Right ventricle myocardium inferior (tissue), 1 donor: ENCODE data around the gene LOXL1. TPM values are rescaled to one million over a fixed set of nuclear protein-coding genes. Genes with fewer than 3 reads are reported as not detected.
A peak's percentile ranks its signal among the peaks of the same experiment; 100 is the strongest.

Experiments
- ATAC-seq: fragments of 200-7000 bp; cut with Tn5 transposase; one replicate; pipeline ENCODE4 v1.9.1; 2020; ENCODE audit warnings: mild to moderate bottlenecking, moderate library complexity
- DNase-seq: peaks from one replicate; pipeline ENCODE4 v3.0.0; 2021; ENCODE audit errors: missing footprints
- intact Hi-C: fragments of 100-400 bp; cut with DNase I; formaldehyde crosslinking; loops from one replicate; pipeline ENCODE4 v1.11.0; 2022
- total RNA-seq: library from RNA; stranded (reverse); fragmentation: NEBNext Ultra II Directional; extraction: Animal tissue kit (Norgen Biotek cat#: 25700); gene quantifications from one replicate; pipeline ENCODE4 v1.2.1, GENCODE V29; 2021
- donor health status: DM: no; HTN: yes; CAD: no; lungs with severe emphysema.

LOXL1 gene
- total RNA-seq, 1 donor from 2014 or later, result 15.9 TPM

DNA sequence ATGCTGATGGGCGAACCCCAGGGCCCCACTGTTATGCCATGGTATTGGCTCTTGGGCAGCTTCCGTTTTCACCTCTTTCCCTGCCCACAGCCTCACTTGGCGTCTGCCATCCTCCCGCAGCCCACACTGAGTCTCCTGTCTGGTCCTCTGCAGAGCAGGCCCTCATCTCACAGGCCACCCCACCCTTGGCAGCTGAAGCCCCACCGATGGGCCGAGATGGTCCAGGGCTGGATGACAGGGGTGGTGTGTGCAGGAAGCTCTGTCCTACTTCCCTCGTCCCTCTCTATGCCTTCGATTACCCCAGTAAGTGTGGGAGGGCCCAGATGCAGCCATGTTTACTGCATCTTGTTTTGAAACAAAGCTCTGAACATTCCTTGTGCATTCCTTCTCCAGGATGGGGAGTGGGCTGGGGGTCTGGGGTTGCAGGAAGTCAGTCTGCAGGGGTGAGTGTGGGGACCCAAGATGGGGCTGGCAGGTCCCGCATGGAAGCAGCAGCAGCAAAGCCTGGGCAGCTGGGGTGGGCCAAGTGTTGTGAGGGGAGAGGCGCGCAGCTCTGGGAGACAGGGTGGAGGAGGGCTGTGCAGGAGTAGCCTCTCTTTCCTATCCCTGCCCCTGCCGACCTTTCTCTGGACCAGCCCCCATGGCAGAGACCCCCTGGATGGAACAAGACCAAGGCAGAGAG, 32.0 kb upstream of the LOXL1 start:
- intact Hi-C loops, result no loop called here
- DNase-seq, result no peak
- no peak for ATAC-seq

DNA sequence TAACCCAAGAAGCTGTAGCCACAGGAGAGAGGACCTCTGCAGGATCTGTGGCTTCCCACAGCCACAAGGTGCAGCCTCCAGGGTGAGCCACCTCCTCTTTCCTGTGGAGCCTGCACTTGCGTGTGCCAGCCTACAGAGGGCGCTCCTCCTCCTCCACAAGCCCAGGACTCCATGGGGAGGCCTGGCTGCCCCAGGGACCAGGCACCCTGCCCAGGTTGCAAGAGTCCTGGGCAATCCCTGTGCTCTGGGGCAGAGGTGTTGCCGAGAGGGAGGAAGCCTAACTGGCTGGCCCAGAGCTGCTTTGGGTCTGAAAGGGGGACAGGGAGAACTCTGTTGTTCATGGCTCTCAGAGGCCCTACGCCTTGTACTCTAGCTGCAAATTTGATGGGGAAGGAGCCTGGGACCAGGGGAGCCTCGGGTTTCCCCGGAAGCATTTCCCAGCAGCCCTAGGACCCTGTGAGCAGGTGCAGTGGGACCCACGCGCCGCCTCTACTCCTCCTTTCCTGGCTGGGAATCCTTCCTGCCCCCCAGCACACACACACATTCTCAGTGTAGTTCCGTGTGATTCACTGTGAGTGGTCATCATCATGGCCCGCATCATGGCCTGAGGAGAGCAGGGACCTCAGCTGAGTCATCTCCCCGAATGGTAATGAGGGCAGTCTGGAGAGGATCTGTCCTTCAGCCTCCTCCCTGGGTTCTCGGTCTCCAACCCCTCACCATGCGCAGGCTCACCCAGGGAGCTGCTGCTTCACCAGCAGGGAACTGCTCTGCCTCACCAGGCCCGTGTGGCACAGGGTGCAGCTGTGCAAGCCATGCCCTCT, 28.6 kb upstream of the LOXL1 start:
- ATAC-seq (peak; percentile 90), DNase-seq (peak; percentile 80)
- intact Hi-C loops, result loop anchor here (1.0 kb wide), 1 partner anchor 31 kb away; no protein-coding TSS in a partner anchor

DNA sequence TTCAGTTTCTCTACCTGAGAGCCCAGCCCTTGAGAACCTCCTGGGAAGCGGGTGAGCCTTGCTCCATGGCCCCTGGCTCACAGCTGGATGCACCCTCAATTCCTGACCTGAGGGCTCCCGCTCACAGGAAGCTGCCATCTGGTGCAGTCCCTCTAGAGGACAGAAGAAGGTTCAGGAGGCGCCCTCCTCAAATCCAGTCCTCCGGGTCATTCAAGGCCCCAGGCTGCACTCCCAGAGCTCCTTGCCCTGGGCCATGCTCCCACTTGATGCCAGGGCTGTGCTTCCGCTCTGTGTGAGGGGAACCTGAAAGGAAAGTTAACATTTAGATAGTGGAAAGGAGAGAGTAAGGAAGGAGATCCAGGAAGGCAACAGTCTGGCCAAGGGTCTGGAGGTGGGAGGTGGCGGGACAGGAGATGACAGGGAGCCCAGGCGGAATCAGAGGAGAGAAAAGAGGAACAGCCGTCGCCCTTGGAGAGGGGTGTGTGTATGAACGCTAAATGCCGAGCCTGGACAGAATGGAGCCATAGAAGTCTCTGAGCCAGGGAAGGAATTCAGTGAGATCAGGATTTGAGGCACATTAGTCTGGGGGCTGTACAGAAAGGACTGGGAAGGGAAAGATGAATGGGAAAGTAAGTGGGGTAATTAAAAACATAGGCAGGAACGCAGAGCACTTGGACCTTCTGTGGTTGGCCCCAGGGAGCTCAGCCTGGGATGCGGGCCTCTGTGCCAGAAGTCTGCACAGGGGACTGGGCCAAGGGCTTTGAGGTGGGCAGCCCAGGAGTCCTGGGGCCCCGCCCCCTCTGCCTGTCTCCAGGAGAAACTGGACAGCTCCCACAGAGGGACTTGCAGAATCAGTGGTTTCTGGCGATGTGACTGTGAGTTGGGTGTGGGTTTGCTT, 26.8 kb upstream of the LOXL1 start:
- ATAC-seq, result no peak
- DNase-seq, result no peak
- intact Hi-C loops, result loop anchor here (10.0 kb wide), 1 partner anchor 105 kb away; no protein-coding TSS in a partner anchor

DNA sequence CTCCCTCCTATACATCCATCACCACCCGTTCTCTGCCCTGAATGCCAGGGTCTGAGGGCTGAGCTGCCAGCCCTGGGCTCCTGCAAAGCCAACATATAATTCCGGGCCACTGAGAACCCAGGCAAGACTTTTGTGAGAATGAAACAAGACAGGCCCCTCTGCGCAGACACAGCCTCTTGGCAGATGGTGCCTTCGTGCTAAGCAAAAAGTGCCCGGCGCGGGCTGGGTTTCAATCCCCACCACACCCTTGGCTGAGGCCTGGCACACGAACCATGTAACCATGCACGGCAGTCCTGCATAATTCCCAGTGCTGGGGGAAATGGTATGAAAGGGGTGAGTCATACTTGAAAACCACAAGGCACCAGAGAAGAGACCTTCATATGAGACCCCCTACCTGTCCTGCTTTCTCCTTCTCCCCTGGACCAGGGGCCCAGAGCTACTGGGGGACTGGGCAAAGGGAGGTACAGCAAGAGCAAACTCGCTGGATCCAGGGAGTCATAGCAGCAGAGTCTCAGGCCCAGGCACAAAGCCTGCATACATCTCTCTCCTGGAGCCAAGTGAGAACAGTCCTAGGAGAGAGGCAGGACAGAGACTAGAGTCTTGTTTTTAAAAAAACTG, 26.1 kb upstream of the LOXL1 start:
- ATAC-seq, result no peak
- DNase-seq, result no peak

DNA sequence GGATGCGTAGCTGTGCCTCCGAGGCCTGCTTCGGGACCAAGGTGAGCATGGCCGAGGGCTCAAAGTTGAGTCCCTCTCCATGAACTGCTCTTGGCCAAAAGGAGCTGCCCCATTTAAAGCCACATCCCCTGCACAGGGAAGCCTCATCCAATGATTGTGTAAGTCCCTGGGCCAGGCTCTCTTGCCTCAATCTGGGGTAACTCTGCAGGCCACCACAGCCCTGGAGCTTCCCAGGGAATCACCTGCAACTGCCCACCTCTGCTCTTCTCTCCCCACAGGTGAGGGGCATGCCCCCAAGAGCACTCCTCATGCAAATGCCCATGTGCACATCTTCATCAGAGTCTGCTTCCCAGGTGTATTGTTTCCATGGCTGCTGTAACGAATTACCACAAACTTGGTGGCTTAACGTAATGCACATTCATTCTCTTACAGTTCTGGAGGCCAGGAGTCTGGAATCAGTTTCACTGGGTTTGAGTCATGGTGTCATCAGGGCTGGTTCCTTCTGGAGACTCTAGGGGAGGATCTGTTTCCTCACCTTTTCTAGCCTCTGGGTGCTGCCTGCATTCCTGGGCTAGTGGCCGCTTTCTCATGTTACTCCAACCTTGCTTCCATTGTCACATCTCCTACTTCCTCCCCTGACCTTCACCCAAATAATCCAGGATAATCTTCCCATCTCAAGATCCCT, 25.0 kb upstream of the LOXL1 start:
- no peak for DNase-seq
- intact Hi-C loops, result loop anchor here (10.0 kb wide), 1 partner anchor 106 kb away; no protein-coding TSS in a partner anchor

More for the DNA sequence above, 26.1 kb upstream of the LOXL1 start:
- intact Hi-C loops, result loop anchor here (10.0 kb wide), 1 partner anchor 105 kb away; no protein-coding TSS in a partner anchor

DNA sequence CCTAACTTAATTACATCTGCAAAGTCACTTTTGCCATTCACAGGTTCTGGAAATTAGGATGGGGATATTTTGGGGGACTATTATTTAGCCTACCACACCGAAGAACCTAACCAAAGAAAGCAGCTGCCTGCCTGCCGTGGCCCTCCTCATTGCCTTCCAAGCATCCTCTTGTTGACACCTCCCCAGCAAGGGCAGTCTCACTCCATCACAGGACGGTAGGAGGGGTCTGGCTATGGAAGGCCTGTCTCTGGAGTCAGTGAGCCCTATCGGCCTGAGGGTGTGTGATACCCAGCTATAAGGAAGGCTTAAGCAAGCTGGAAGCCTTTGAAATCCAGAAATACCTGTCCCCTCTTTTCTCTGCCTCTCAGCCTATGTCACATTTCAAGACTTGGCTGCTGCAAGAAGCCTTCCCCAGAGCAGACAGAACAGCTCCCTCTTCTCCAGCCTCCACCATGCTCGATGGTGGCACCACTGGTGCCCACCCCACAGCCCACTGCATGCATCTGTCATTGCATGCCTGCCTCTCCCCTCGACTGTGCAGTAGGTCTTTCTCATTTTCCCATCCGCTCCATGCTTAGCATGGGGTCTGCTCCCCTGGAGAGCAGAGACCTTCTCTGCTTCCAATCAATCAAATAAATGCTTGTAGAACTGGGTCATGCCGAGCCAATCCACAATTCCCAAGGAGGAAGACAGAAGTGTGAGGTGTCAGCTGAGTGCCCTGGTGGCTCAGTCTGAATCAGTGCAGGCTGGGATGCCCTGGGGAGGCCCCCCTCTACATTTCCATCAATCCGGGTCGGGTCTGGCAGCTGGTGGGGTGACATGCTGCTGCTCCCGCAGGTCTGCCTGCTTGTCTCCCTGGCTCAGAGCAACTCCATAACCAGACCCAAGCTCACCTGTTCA, 23.9 kb upstream of the LOXL1 start:
- ATAC-seq (no peak), DNase-seq (no peak)
- intact Hi-C loops, result loop anchor here (10.0 kb wide), 1 partner anchor 108 kb away; no protein-coding TSS in a partner anchor

More for the DNA sequence above, 25.0 kb upstream of the LOXL1 start:
- no peak for ATAC-seq

DNA sequence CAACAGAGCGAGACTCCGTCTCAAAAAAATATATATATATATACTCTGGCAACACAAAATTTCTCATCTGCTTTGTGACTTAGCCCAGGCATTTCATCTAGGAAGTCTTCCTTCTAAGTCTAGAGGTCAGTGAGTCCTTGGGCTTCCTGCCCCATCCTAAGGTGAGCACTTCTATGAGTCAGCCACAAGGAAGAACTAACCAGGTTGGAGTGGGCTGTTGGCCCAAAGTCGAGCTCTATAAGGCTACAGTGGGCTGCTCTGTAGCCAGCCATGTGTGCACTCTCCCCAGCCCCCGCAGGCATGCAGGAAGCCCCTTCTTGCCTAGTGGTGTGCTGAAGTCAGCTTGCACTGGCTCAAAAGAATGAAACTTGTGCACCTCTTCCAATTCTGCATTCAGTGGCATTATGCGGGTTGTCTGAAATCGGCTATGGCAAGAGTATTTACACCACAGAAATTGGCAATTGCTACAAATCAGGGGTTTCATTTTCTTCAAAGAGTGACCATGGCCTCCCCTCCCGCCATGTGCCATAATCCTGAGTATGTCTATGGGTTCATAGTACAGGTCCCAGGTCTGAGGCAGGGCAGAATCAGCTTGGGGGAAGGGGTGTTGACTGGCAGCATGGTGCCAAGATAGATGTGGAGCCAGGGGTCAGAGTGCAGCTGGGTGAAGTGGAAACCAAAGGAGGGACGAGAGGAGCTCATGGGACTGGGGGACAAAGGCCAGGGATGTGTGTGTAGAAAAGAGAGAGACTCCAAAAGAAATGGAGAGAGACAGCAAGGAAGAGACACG, 22.0 kb upstream of the LOXL1 start:
- no peak for ATAC-seq
- intact Hi-C loops, result loop anchor here (10.0 kb wide), 1 partner anchor 109 kb away; no protein-coding TSS in a partner anchor
- DNase-seq, result no peak

DNA sequence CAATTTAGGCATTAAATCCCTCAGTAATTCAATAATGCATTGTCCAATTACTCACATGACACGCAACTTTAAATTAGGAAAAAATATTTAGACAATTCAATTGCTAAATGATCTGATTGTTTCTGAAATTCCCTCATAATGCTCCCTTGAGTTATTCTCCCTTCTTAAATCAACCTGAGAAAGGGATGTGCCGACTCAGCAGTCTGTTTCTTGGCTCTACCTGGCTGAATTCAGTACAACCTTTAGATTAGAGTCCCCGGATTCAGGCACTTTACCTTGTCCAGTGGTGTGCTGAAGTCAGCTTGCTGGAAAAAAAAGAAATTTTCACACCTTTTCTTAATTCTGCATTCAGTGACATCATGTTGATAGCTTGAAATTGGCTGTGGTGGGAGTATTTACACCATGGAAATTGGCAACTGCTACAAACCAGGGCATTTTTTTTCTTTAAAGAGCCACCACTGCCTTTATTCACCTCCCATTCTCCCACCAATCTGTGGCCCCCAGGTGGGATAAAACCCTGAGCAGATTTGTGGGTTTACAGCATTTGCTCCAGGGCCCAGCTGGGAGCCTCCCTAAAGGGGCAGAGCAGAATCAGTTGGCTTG, 20.9 kb upstream of the LOXL1 start:
- DNase-seq (no peak), ATAC-seq (no peak)
- intact Hi-C loops, result loop anchor here (5.0 to 10.0 kb wide), 2 partner anchors 111 to 193 kb away; no protein-coding TSS in a partner anchor

DNA sequence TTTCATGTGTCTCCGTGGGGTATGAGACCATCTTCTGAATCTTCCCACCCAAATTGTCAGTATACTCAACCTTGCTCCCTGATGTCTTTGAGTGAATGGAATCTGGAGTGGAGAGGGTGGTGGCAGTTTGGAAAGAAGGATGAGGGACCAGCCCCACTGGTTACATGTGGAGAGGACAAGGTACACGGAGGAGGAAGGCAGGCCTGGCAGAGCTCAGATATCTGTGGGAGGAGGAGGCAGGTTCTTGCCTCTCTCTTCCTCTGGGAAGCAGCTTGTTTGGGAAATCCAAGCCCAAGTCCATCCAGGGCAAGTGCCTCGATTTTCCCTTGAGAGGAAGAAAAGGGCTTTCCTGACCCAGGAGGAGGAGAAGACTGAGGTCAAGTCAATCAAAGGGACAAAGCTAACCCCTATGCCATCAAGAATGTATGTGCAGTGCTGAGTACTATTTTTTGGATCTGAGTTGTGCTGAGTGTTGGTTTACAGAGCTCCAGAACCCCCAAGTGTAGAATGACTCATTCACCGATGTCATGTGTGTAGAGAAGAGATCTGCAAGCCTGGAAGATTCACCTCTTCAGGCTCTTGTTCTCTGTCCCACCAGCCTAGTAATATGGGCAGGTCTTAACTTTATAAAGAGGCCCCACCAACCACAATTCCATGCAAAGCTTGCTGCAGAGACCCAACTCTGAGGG, 19.8 kb upstream of the LOXL1 start:
- intact Hi-C loops, result loop anchor here (2.0 to 10.0 kb wide), 3 partner anchors 32 to 194 kb away; no protein-coding TSS in a partner anchor
- ATAC-seq (no peak), DNase-seq (no peak)

DNA sequence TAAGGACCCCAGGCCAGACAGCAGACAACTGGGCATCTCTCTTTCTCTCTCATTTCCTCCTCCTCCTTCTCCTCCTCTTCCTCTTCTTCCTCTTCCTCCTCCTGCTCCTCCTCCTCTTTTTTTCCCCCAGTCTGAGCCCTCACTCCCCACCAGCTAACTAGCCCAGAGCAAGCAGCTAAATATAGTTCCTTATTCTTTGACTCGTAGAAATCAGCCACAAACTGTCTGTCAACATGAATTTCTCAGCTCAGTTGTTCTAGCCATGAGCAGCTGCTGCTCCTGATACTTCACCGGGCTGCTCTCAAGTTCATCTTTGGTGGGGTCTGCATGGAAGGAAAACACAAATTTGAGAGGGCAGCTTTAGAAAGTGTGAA, 19.2 kb upstream of the LOXL1 start:
- intact Hi-C loops, result loop anchor here (2.0 to 10.0 kb wide), 3 partner anchors 32 to 195 kb away; no protein-coding TSS in a partner anchor
- no peak for ATAC-seq
- DNase-seq, result no peak

DNA sequence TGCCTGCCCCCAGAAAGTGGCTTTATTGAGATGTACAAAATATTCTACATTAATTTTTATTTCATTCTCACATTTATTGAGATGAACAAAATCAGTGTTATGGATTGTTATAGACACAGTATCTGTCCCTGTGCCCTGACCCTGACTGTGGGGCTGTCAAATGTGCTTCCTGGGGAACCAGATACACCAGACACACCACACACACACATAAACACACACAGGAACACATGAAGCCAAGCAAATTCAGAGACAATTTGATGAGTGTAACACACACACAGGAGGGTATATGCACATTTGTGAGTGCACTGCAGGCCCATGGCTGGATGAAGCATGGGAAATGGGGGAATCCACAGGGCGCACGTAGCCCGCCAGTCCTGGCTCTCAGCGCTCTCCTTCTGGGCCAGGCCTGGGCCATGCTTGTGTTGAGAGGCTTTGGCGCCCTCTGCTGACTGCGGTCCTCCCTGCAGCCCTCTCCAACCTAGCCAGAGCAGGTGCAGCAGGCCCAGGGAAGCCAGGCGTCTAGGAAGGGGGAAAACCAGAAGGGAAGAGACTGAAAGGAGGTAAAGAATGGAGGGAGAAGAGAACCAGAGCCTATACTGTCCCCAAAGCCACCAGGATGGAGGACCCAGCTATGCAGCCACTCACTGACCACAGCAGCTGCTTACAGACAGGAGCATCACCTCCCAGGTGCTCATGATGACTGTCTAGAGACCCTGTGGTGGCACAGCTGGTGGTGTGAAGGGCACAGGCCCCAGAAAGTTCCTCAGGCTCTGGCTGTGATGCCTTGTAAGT, 18.0 kb upstream of the LOXL1 start:
- intact Hi-C loops, result loop anchor here (5.0 to 10.0 kb wide), 2 partner anchors 113 to 196 kb away; no protein-coding TSS in a partner anchor
- peak; percentile 92 for DNase-seq
- ATAC-seq, result peak; percentile 96

DNA sequence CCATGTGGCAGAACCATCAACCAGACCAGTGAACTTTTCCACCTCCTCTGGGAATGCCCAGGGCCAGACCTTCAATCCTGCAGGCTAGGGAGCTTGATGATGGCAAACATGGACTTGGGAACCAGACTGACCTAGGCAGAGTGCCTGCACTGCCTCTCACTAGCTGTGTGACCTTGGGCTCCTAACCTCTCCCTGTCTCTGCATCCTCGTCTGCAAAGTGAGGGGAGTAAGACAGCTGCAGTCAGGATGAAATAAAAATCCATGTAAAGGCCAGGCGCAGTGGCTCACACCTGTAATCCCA, 17.5 kb upstream of the LOXL1 start:
- intact Hi-C loops, result loop anchor here (5.0 to 10.0 kb wide), 2 partner anchors 114 to 196 kb away; no protein-coding TSS in a partner anchor
- DNase-seq (no peak), ATAC-seq (no peak)

DNA sequence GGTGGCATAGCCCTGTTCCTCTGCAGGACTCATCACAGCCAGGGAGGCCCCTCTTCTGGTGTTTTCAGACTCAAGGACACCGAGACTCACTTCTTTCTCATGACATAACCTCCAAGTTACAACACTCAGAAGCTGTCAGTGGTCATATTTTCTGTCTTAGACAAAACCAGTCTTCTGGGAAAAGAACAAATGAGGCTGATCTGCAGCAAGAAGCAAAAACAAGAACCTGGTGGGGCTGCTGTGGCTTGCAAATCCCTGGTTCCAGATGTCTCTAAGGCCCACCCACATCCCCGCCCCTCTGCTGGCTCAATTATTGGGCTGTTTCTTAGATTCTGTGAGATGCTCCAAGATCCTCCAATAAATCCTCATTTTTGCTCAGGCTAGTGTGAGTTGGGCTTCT, 16.6 kb upstream of the LOXL1 start:
- intact Hi-C loops, result loop anchor here (5.0 to 10.0 kb wide), 2 partner anchors 115 to 197 kb away; no protein-coding TSS in a partner anchor
- ATAC-seq, result no peak
- DNase-seq, result no peak
